Measurements from ENCODE around the gene SLC52A1.
"Not testable (repeated sequence)": the region's sequence is repeated elsewhere in the genome, so short reads cannot be mapped to it uniquely, and the experiment has no call there.

The SLC52A1 gene

DNA sequence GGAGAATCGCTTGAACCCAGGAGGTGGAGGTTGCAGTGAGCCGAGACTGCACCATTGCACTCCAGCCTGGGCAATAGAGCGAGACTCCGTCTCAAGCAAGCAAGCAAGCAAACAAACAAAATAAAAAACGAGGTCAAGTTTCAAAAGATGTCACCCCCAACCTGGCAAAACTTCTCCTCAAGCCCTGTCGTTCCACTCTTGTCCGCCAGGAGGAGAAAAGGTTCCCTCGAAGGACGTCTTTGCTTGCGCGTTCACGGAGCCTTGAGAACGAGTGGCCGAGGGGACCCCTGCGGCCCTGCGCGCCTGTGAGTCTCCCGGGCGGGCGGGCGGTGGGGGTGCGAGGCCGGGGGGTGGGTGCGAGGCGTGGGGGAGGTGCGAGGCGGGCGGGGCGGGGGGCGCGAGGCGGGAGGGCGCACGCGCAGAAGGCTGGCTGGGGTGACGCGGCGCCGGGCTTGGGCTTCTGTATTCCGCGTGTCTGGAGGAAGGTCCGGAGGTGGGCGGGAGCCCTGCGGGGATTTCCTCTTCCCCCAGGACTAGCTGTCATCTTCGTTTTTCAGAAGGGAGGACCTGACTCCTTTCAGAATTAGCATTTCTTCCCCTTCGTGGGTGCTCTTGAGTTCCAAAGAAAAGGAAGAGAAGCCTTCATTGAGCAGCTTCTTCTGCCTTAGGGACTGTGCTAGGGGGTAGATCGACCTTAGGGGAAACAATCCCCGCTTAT, 3.7 kb downstream of the SLC52A1 start:
- peak; percentile 73 for DNase-seq (ENCODE audit: low spot score)

DNA sequence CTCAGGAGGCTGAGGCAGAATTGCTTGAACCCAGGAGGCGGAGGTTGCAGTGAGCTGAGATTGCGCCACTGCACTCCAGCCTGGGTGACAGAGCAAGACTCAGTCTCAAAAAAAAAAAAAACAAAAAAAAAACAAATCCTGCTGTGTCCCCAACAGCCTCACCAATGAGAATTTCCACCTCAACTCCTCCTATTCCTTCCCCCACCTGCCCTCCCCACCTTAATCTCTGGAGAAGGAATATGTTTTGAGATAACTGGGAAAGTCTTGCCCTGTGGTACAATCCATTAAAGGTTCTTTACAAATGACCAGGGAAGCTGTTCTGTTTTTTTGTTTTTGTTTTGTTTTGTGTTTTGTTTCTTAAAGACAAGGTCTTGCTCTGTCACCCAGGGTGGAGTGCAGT, 5.1 kb downstream of the SLC52A1 start:
- not testable (repeated sequence) for DNase-seq (ENCODE audit: low spot score)

DNA sequence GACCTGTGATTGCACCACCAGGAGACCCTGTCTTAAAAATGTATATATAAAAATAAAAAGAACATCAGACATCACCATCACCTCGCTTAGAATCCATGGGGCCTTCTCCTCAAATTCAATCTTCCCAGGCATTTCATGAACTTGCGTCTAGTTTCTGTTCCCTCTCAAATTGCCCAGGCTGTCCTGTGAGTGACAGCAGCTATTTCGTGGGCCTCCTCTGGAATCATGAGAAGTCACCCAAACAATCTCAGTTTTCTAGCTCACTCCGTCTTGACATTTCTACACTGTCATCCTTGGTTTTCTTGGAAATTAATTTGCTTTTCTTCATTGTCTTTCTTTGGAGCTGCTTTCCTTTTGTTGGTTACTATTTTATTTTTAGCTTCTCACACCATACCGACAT, 7.3 kb downstream of the SLC52A1 start:
- DNase-seq (ENCODE audit: low spot score) = peak; percentile 16

DNA sequence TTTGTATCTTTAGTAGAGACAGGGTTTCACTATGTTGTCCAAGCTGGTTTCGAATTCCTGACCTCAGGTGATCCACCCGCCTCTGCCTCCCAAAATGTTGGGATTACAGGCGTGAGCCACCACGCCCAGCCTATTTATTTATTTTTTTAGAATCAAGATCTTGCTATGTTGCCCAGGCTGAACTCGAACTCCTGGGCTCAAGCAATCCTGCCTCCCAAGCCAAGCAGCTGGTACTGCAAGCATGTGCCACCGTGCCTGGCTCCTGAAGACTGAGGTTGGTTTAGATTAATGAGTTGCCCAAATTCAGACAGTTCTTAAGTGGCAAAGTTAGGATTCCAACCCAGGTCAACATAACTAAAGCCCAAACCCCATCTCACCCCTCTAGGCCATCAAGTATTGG, 7.9 kb downstream of the SLC52A1 start:
- no peak for DNase-seq (ENCODE audit: low spot score)

DNA sequence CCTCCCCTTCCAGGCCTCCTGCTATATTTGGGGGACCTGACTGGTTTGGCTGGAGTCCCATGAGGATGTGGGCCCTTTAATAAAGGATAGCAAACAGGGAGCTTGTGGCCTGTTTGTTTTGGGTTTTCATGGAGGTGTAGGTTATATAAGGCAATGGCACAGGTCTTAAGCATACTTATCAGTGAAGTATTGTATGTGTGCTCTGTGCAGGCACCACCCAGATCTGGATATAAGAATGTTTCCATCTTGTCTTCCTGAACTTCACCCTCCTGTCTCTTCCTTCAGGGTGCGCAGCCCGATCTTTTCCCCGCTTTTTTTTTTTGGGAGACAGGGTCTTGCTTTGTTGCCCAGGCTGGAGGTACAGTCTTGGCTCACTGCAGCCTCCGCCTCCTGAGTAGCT, 10.6 kb downstream of the SLC52A1 start:
- DNase-seq (ENCODE audit: low spot score) = no peak

DNA sequence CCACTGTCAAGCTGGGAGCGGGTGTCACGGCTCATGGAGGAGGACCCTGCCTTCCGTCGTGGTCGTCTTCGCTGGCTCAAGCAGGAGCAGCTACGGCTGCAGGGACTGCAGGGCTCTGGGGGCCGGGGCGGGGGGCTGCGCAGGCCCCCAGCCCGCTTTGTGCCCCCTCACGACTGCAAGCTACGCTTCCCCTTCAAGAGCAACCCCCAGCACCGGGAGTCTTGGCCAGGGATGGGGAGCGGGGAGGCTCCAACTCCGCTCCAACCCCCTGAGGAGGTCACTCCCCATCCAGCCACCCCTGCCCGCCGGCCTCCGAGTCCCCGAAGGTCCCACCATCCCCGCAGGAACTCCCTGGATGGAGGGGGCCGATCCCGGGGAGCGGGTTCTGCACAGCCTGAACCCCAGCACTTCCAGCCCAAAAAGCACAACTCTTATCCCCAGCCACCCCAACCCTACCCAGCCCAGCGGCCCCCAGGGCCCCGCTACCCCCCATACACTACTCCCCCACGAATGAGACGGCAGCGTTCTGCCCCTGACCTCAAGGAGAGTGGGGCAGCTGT, 11.6 kb downstream of the SLC52A1 start:
- no peak for DNase-seq (ENCODE audit: low spot score)

DNA sequence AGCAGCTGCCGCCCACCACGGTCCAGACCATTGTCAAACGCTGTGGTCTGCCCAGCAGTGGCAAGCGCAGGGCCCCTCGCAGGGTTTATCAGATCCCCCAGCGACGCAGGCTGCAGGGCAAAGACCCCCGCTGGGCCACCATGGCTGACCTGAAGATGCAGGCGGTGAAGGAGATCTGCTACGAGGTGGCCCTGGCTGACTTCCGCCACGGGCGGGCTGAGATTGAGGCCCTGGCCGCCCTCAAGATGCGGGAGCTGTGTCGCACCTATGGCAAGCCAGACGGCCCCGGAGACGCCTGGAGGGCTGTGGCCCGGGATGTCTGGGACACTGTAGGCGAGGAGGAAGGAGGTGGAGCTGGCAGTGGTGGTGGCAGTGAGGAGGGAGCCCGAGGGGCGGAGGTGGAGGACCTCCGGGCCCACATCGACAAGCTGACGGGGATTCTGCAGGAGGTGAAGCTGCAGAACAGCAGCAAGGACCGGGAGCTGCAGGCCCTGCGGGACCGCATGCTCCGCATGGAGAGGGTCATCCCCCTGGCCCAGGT, 13.0 kb downstream of the SLC52A1 start:
- no peak for DNase-seq (ENCODE audit: low spot score)

DNA sequence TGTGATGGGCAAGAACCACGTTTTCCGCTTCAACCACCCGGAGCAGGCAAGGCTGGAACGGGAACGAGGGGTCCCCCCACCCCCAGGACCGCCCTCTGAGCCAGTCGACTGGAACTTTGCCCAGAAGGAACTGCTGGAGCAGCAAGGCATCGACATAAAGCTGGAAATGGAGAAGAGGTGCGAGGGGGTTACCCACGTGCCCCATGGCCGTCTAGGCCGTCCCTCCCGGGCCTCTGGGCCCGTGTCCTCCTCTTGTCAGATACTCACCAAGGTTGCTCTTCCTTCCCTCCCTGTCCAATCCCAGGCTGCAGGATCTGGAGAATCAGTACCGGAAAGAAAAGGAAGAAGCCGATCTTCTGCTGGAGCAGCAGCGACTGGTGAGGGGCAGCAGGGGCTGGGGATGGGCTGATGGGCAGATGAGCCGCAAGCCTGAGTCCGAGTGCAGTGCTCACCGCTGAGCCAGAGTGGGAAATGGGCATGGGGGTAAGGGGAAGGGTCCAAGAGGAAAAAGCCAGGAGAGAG, 14.7 kb downstream of the SLC52A1 start:
- no peak for DNase-seq (ENCODE audit: low spot score)

DNA sequence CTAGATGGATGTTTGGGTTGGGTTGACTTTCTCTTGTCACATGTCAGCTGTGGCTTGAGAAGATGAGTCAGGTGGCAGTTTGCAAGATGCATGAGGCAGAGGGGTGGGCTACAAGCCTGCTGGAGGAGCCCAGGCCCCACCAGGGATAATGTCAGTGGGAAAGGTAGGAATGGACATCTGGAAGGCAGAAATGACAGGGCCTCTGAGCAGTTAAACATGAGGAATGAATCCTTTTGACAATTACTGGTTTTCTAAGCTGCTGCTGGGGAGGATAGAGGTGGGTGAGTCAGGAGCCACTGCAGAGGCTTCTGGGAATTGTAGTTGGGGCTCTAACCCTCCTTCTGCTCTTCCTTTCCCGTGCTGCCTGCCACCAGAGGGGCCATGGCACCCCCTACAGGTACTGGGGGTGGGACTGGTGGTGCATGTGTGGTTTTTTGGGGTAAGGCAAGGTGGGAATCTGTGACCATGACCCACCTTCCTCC, 15.7 kb downstream of the SLC52A1 start:
- DNase-seq (ENCODE audit: low spot score) = no peak

DNA sequence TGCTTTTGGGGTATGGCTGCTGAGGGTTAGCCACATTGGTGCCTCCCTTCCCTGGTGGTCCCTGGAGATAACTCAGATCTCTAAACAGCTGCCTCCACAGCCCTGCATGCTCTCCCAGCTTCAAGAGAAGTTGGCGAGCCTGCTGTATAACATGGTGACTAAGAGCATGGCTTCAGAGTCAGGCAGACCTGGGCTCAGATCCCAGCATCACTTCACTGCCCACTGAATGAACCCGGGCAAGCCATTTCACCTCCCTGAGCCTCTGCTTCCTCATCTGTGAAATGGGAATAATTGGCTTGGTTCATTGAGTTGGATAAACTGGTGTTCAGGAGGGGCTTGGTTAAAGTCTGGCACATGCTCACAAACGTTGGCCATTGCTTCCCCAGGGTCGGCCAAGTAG, 20.9 kb downstream of the SLC52A1 start:
- DNase-seq (ENCODE audit: low spot score) = no peak

DNA sequence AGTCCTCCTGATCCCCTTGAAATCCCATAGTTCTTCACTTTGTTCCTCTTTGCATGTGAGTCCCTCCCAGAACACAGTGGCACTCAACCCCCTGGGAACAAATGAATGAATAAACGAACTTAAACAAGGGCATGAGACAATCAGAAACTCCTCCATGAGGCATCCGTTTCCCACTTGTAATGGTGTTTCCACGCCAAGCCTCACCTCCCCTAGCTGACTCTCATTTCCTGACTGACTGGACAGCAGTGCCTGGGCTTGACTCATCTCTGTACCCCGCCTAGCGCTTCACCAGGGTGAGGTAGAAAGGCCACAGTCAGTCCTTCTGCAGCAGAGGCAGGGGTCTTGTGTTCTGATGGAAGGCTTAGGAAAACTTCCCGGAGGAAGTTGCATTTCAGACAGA, 23.3 kb downstream of the SLC52A1 start:
- no peak for DNase-seq (ENCODE audit: low spot score)

DNA sequence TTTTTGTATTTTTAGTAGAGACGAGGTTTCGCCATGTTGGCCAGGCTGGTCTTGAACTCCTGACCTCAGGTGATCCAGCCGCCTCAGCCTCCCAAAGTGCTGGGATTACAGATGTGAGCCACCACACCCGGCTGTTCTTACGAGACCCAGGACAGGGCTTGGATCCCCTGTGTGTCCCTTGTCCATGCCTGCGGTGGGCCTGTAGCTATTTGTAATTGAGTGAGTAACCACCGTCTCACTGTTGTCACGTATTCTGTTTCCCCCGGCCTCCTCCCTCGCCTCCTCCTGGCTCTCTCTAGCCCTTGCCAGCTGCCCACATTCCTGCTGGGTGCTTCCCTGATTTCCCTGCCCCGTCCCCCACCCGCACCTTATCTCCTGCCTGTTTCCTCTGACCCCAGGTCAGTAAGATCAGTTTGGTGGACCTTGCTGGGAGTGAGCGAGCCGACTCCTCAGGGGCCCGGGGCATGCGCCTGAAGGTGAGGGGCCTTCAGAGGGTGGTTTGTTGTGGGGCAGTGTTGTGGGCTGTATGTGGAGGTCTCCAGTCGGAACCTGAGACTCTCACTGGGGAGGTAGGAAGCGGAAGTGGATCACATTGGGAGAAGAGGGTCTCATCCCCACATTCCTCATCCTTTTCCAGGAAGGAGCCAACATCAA, 31.9 kb downstream of the SLC52A1 start:
- no peak for DNase-seq (ENCODE audit: low spot score)

DNA sequence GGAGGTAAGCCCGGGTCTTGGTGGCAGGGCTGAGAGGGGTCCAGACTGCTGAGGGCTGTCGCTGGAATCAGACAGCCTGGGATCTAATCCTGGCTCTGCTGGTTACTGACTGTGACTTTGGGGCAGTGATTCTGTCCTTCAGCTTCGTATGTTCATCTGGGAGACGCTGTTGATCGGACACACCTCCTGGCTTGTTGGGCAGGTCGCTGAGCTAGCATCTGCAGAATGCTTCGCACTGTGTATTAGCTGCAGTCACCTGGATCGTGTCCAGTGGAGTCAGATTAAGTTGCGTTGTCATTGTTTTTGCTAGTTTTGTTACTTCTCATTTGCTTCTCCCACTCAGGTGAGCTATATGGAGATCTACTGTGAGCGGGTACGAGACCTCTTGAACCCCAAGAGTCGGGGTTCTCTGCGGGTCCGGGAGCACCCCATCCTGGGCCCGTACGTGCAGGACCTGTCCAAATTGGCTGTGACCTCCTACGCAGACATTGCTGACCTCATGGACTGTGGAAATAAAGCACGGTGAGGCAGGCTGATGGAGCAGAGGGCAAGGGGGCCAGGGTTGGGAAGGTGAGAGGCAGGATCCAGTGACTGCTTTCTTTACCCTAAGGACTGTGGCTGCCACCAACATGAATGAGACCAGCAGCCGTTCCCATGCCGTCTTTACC, 33.0 kb downstream of the SLC52A1 start:
- DNase-seq (ENCODE audit: low spot score) = no peak

DNA sequence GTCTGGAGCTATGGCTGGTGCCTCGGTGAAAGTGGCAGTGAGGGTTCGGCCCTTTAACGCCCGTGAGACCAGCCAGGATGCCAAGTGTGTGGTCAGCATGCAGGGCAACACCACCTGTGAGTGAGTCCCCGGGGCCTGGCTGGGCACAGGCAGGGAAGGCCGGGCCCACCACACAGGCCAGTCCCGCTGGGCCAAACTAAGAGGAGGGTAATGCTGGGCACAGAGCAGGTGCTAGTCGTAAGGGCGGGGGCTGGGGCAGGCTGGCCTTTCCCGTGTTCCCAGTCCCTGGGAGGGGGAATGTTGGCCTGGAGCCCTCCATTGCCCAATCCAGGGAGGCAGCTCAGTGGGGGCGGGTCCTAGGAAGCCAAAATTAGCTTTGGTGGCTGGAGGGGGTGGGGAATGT, 35.0 kb downstream of the SLC52A1 start:
- no peak for DNase-seq (ENCODE audit: low spot score)

DNA sequence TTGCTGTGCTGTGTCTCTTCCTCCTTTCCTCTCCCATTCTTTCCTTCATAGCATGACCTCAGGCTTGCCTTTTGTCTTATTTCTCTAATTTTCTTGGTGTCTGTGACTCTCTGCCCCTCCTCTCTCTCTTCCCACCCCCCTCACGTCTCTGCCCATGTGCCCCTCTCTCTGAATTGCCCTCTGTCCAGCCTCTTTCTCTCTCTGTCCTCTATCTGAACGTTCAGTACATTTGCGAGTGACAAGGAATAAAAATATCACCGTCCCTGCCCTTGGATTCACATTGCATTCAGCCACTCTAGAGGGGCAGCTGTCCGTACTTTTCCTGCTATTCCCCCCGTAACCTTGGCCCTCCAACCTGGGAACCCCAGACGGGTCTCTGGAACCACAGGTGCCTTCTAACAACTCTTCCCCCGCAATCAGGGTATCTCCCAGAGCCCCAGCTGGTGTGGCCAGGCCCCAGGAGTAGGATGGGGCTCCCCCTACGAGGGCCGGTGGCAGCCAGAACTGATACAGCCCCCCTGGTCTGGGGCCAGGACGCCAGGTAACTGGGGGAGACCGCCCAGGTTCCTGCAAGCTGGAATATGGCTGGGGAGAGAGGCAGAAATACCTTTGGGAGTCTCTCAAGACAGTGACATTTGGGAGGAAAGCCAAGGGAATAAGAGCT, 35.7 kb downstream of the SLC52A1 start:
- no peak for DNase-seq (ENCODE audit: low spot score)

DNA sequence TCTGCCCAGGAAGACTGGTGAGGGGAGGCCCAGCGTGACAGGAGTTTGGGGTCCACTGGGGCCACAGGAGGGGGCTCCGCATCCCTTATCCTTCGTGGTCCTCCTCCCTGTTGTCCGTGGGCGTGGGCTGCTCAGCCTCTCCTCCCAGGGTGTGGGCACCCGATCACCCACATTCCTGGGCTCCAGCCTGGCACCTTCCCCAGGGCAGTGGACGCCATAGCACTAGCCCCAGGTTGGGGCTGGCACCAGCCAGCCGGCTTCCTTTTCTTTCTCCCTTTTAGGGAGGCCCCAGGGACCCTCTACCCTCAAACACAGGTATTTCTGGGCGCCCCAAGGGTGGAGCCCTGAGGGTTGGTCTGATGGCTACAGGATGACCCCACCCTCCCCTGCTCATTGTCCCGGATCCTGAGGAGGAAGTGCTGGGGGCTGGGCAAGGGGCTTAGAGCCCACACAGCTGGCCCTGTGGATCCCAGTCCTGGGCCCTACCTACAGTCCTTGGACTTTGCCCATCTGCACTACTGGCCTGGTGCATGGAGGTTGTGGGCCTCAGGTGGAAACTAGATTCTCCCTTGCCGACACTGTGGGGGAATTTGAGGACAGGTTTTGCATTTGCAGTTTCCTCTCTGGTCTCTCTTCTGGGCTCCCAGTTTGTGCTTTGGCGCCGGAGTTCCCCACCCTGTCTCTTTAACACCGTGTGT, 36.3 kb downstream of the SLC52A1 start:
- DNase-seq (ENCODE audit: low spot score) = no peak

DNA sequence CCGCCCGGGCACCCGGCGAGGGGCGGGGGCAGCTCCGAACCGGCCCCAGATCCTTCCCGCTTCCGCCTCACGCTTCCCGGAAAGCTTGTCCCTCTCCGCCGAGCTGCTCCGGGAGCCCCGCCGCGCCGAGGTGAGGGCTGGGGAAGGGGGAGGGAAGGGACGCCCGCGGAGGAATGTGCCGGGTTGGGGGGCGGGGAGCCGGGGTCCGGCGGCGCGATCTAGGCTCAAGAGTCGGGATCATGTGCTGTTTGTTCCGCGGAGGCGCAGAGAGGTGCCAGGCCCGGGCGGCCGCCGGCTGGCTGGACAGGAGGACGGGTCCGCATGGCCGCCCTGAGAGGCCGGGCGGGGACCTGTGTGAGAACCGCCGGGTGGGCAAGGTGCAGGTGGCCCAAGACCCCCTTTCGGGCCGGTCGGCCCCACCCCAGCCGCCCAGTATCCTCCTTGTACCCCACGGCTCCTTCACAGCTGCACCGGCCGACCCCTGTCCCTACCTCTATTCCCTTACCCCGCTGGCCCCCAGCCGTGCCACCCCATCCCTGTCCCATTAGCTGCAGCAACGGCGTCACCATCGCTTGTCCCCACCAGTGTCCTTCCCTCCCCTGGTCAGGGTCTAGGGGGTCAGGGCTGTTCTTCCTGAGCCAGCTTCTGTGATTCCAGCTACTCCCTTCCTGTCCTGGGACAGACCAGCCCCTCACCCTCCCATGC, 37.0 kb downstream of the SLC52A1 start:
- DNase-seq (ENCODE audit: low spot score) = no peak

DNA sequence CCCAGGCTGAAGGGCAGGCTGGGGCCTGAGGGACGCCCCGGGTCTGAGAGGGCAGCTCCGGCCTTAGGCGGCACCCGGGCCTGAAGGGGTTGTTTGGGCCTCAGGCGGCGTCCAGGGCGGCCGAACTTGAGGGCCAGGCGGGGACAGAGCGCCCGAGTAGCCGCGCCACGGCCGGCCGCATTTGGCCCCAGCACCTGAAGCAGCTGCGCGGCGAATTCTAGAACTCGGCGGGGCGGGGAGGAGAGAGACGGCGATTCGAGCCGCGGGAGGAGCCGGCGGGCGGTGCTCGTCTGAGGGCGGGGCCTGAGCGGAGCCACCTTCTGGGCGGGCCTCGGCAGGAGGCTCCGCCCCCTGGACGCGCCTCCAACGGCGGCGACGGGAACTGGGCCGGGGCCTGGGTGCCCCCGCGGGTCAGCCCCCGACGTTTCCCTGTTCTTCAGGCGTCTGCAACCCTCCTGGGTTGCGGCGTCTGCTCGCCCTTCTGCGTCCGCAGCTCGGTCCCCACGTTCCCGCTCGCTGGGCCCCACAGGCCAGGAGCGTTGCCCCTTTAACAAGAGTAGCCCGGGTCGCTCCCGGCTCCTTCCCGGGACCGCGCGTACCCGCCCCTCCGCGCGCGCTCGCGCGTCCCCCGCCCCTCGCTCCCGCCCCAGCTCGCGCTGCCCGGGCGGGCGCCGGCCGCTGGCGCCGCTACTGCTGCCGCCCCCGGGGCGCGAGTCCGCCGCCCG, 37.8 kb downstream of the SLC52A1 start, which contains the start of the genes INCA1 and KIF1C:
Gene INCA1, minus strand, starts transcription at position 221 of the 725 bp plus-strand sequence. CDS start 3,085 bp downstream, outside the sequence.
Gene KIF1C, plus strand, starts transcription at position 649 of the 725 bp plus-strand sequence. CDS start 2,297 bp downstream, outside the sequence.
- DNase-seq (ENCODE audit: low spot score) = peak; percentile 90

DNA sequence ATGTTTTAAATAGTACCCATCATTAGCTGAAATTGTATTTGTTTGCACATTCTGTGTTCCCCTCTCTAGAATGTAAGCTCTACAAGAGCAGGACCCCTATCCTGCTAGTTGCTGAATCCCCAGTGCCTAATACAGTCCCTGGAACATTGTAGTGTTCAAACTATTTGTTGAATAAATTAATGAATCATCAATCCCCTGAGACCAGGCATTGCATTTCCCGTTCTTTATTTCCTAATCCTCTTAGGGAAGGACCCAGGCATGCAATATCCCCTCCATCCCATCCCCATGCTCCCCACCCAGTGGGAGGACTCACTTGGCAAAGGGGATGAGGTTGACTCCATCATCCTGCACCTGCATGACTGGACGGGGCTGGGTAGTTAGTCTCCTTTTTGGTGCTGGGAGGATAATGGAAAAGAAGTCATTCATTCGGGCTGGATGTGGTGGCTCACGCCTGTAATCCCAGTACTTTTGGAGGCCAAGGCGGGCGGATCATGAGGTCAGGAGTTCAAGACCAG, 41.1 kb downstream of the SLC52A1 start:
- no peak for DNase-seq (ENCODE audit: low spot score)
